Upper lobe of left lung (tissue), 6 donors: ENCODE data around the gene AKR1A1. TPM values are rescaled to one million over a fixed set of nuclear protein-coding genes. Genes with fewer than 3 reads are reported as not detected.

Experiments
- ATAC-seq, 2 donors: fragments of 200-7000 bp; cut with Tn5 transposase; one replicate each; pipeline ENCODE4 v1.9.1; 2022; ENCODE audit warnings: mild to moderate bottlenecking in 2 of 2, moderate library complexity in 2 of 2; ENCODE audit not compliant: low FRiP score in 2 of 2
- DNase-seq, 2 donors: peaks; one replicate each; pipeline ENCODE4 v3.0.0-alpha.2; 2019 to 2020
- H3K27ac ChIP-seq, 4 donors: fragments of 200-600 bp; sonication (generic); one replicate each; pipeline ENCODE4 v1.5.1; 2016 to 2019
- H3K27me3 ChIP-seq, 4 donors: fragments of 200-600 bp; sonication (generic); one replicate each; pipeline ENCODE4 v1.5.1; 2017 to 2019
- H3K36me3 ChIP-seq, 4 donors: fragments of 200-600 bp; sonication (generic); one replicate each; pipeline ENCODE4 v1.5.1; 2016 to 2019
- H3K4me1 ChIP-seq, 4 donors: fragments of 200-600 bp; sonication (generic); one replicate each; pipeline ENCODE4 v1.5.1; 2018 to 2019
- H3K4me3 ChIP-seq, 4 donors: fragments of 200-600 bp; sonication (generic); one replicate each; pipeline ENCODE4 v1.5.1; 2017 to 2019; ENCODE audit warnings: mild to moderate bottlenecking in 2 of 4, moderate library complexity in 1 of 4
- H3K9me3 ChIP-seq, 4 donors: fragments of 200-600 bp; sonication (generic); one replicate each; pipeline ENCODE4 v1.5.1; 2018 to 2019
- EP300 ChIP-seq, 4 donors: sonication (generic); formaldehyde crosslinking; IDR thresholded peaks; one replicate each; pipeline ENCODE4 v1.5.1; 2017; ENCODE audit warnings: antibody characterized with exemption in 4 of 4, control low read depth in 2 of 4
- POLR2A ChIP-seq, 4 donors: fragments of 450-650 bp; IDR thresholded peaks; one replicate each; pipeline ENCODE4 v1.5.1; 2016 to 2017; ENCODE audit warnings: antibody characterized with exemption in 4 of 4, mild to moderate bottlenecking in 2 of 4
- POLR2AphosphoS5 ChIP-seq, 2 donors: sonication (generic); formaldehyde crosslinking; IDR thresholded peaks; one replicate each; pipeline ENCODE4 v1.5.1; 2017; ENCODE audit warnings: antibody characterized with exemption in 2 of 2
- whole genome bisulfite sequencing, 2 donors: methylation state at CpG; one replicate each; pipeline ENCODE4 v1.1.5; 2017 to 2018; 5-methylcytosine and 5-hydroxymethylcytosine counted together
- total RNA-seq, 6 donors: library from RNA; depleted of rRNA in 4 of 6; stranded (reverse); fragments of >200 nt in 4 of 6; gene quantifications; one replicate each; pipeline versions ENCODE4 v1.1.0 to v1.2.1, GENCODE V29; 2016 to 2021
- TF ChIP-seq, protein P1 (sequence below), 6 experiments: fragments of 450-650 bp in 4 of 6; fragments of 200-600 bp in 2 of 6; sonication (generic) in 2 of 6; IDR thresholded peaks; one replicate each; pipeline ENCODE4 v1.5.1; 2016 to 2019; ENCODE audit warnings: antibody characterized with exemption in 6 of 6
- donor health status: DM: no; HTN: no; CAD: no; lungs with moderate emphysema.
- donor health status: DM: no; HTN: yes; CAD: no; lungs with severe emphysema.

The AKR1A1 gene
- total RNA-seq, 6 donors from 2014 or later, result 92.1 to 210 (median 107) TPM

GRCh38 chr1:45607404-45608074 is 56.9 kb downstream of the AKR1A1 start:
- peaks cover 0 to 64% (median 24%) of the 10 kb centered on the region in 4 donors for H3K36me3 ChIP-seq
- peak overlapping the region in 3 of 4 donors; percentile 3 to 49 (median 42) for H3K27ac ChIP-seq

DNA sequence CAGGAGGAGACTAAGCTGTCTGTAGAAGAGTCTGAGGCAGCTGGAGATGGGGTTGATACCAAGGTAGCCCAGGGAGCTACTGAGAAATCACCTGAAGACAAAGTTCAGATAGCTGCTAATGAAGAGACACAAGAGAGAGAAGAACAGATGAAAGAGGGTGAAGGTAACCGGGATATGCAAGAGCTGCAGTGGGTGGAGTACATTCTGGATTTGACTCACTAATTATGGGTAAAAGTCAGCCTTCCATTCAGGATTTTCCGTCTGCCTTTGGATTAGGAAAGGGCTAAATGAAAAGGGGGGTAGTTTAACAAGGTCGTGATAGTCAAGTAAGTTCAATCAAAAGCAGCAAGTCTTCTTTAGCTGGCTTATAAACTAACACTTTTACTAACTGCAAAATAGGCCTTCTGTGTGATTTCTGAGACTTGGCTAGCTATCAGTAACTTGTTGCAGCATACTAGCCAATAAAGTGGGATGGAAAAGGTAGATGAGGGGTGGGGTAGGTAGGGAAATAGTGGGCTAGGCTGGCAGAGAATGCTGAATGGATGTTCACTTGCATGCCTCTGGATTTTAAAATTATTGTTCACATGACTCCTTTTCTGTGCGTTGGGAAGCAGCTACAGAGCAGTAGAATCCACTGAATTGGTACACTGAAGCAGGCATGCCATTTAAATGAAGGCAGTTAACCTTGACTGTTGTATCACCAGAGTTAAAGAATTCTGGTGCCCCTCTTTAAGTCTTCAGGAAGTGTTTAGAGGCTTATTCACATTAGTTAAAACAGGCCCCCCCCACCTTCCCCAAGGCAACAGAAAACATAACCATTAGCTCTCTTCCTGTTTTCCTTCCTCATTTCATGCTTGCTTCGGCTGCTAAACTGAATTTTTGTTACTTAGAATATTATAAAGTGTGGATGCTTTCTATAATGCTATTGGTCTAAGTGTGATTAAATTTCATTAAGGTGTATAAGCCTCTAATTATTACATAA is 57.8 kb downstream of the AKR1A1 start:
- peaks cover 0 to 9% (median 9%) of the 10 kb centered on the region in 4 donors for H3K4me1 ChIP-seq
- peaks cover 0 to 65% (median 25%) of the 10 kb centered on the region in 4 donors for H3K36me3 ChIP-seq
- TF ChIP-seq POLR2A (IDR thresholded peaks at IDR 0.05), result no peak
- TF ChIP-seq POLR2AphosphoS5 (IDR thresholded peaks at IDR 0.05), result no peak
- no peak for TF ChIP-seq EP300 (IDR thresholded peaks at IDR 0.05)
- TF ChIP-seq, protein P1, sequence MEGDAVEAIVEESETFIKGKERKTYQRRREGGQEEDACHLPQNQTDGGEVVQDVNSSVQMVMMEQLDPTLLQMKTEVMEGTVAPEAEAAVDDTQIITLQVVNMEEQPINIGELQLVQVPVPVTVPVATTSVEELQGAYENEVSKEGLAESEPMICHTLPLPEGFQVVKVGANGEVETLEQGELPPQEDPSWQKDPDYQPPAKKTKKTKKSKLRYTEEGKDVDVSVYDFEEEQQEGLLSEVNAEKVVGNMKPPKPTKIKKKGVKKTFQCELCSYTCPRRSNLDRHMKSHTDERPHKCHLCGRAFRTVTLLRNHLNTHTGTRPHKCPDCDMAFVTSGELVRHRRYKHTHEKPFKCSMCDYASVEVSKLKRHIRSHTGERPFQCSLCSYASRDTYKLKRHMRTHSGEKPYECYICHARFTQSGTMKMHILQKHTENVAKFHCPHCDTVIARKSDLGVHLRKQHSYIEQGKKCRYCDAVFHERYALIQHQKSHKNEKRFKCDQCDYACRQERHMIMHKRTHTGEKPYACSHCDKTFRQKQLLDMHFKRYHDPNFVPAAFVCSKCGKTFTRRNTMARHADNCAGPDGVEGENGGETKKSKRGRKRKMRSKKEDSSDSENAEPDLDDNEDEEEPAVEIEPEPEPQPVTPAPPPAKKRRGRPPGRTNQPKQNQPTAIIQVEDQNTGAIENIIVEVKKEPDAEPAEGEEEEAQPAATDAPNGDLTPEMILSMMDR (IDR thresholded peaks at IDR 0.05), result no peak
- 73 to 81% methylated on average over 5 of the region's 5 CpGs for WGBS, 2 donors
- ATAC-seq (peak in 1 of 2 donors; percentile 74), DNase-seq (no peak)
- no peaks in the 10 kb centered on the region for H3K9me3 ChIP-seq
- H3K4me3 ChIP-seq, result no peak overlapping the region
- H3K27ac ChIP-seq, result peak overlapping the region in 1 of 4 donors; percentile 2
- no peaks in the 10 kb centered on the region for H3K27me3 ChIP-seq

More at GRCh38 chr1:45607404-45608074, 56.9 kb downstream of the AKR1A1 start:
- Histone ChIP-seq H3K4me1 (peaks cover 0 to 9% (median 9%) of the 10 kb centered on the region in 4 donors), H3K9me3 (no peaks in the 10 kb centered on the region), H3K27me3 (no peaks in the 10 kb centered on the region), H3K4me3 (no peak overlapping the region)
- TF ChIP-seq EP300 (IDR thresholded peaks at IDR 0.05) (no peak), POLR2A (IDR thresholded peaks at IDR 0.05) (no peak), POLR2AphosphoS5 (IDR thresholded peaks at IDR 0.05) (no peak)
- TF ChIP-seq, protein P1 (IDR thresholded peaks at IDR 0.05), result no peak
- no peak for DNase-seq
- 71 to 77% methylated on average over 6 of the region's 6 CpGs for WGBS, 2 donors
- peak in 1 of 2 donors; percentile 63 for ATAC-seq

- TF ChIP-seq, protein P1 (IDR thresholded peaks at IDR 0.05), result no peak
- TF ChIP-seq EP300 (IDR thresholded peaks at IDR 0.05) (no peak), POLR2A (IDR thresholded peaks at IDR 0.05) (no peak), POLR2AphosphoS5 (IDR thresholded peaks at IDR 0.05) (no peak)
- ATAC-seq (no peak), DNase-seq (no peak)
- Histone ChIP-seq H3K36me3 (peaks cover 5 to 80% (median 41%) of the 10 kb centered on the region in 4 donors), H3K27ac (no peak overlapping the region), H3K27me3 (no peaks in the 10 kb centered on the region), H3K4me1 (peaks cover 0 to 9% (median 9%) of the 10 kb centered on the region in 4 donors), H3K4me3 (no peak overlapping the region), H3K9me3 (no peaks in the 10 kb centered on the region)
- WGBS, 2 donors, result 96 to 98% methylated on average over 10 of the region's 10 CpGs
These were observed 60.1 kb downstream of the AKR1A1 start for GRCh38 chr1:45610589-45611226.

- TF ChIP-seq, protein P1 (IDR thresholded peaks at IDR 0.05), result no peak
- TF ChIP-seq POLR2AphosphoS5 (IDR thresholded peaks at IDR 0.05) (no peak), POLR2A (IDR thresholded peaks at IDR 0.05) (no peak), EP300 (IDR thresholded peaks at IDR 0.05) (no peak)
- Histone ChIP-seq H3K27me3 (no peaks in the 10 kb centered on the region), H3K4me1 (peaks cover 0 to 5% (median 0%) of the 10 kb centered on the region in 4 donors), H3K9me3 (no peaks in the 10 kb centered on the region), H3K36me3 (peaks cover 23 to 85% (median 56%) of the 10 kb centered on the region in 4 donors), H3K27ac (no peak overlapping the region), H3K4me3 (no peak overlapping the region)
- ATAC-seq, result no peak
- 79 to 91% methylated on average over 6 to 8 of the region's 8 CpGs for WGBS, 2 donors
- no peak for DNase-seq
These were observed 62.4 kb downstream of the AKR1A1 start for GRCh38 chr1:45612941-45613579.
